ENCODE results near the gene NCBP3.

DNA sequence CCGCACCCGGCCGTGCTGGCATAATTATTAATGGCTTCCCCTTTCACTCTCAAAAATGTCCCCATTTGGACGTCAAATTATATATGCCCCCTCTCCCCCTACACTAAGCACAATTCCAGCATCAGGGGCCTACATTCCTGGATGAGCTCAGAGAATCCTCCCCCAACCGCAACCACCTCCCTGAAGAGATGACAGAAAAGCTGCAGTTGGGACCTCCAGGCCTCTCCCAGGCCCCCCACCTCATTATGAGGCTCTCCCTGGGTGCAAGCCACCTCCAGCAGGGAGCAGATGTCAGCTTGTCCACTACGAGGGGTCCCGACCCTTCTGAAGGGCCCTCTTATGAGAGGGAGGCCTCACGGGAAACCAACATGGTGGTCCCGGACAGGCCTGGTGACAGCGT, 18.5 kb upstream of the NCBP3 start:
- TF ChIP-seq, protein P1, sequence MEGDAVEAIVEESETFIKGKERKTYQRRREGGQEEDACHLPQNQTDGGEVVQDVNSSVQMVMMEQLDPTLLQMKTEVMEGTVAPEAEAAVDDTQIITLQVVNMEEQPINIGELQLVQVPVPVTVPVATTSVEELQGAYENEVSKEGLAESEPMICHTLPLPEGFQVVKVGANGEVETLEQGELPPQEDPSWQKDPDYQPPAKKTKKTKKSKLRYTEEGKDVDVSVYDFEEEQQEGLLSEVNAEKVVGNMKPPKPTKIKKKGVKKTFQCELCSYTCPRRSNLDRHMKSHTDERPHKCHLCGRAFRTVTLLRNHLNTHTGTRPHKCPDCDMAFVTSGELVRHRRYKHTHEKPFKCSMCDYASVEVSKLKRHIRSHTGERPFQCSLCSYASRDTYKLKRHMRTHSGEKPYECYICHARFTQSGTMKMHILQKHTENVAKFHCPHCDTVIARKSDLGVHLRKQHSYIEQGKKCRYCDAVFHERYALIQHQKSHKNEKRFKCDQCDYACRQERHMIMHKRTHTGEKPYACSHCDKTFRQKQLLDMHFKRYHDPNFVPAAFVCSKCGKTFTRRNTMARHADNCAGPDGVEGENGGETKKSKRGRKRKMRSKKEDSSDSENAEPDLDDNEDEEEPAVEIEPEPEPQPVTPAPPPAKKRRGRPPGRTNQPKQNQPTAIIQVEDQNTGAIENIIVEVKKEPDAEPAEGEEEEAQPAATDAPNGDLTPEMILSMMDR (conservative IDR thresholded peaks at IDR 0.05) = no peak
- TF ChIP-seq EZH2 (IDR thresholded peaks at IDR 0.05; ENCODE audit: low read depth) = no peak
